ENCODE data around the gene GDF11. TPM values are rescaled to one million over a fixed set of nuclear protein-coding genes. Genes with fewer than 3 reads are reported as not detected.

The GDF11 gene
- total RNA-seq, 1 donor from 2014 or later = 16.6 TPM

- intact Hi-C loops (cut with micrococcal nuclease) = no loop called here
Observed at GRCh38 chr12:55721601-55722213, 21.2 kb upstream of the GDF11 start.

DNA sequence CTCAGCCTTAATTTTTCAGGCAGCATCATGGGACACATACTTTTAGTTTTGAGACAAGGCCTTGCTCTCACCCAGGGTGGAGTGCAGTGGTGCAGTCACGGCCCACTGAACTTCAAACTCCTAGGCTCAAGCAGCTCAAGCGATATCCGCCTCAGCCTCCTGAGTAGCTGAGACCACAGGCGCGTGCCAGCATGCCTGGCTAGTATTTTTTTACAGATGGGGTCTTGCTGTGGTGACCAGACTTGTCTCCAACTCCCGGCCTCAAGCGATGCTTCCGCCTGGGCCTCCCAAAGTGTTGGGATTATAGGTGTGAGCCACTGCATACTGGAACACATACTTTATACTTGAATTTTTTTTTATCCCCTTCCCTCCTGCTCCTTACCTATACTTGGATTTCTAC lies 20.0 kb upstream of the GDF11 start:
- intact Hi-C loops (cut with micrococcal nuclease) = no loop called here

- intact Hi-C loops (cut with micrococcal nuclease) = loop anchor here (1.0 kb wide), 2 partner anchors 7 to 14 kb away; partner anchors contain the start of gene BLOC1S1
Observed at GRCh38 chr12:55723516-55724225, 19.3 kb upstream of the GDF11 start.

DNA sequence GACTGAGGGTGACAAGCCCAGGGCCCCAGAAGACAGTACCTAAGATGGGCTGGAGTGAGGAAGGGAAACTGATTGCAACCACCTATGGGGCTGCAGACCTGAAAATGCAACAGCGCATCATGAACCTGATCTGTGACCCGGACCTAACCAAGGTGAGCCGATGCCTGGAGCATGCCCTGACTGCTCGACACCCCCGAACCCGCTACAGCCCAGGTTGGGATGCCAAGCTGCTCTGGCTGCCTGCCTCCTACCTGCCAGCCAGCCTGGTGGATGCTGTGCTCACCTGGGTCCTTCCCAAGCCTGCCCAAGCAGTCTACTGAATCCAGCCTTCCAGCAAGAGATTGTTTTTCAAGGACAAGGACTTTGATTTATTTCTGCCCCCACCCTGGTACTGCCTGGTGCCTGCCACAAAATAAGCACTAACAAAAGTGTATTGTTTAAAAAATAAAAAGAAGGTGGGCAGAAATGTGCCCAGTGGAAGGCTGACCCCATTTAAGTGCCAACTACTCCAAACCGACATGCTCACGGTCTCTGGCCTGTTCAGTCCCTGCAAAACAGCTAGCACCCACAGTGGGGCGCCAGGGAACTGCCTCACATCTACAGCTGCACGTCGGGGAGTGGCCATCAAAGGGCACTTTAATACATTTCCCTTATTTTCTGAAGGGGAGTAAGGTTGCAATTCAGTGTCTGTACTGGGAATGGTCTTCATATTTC lies 18.5 kb upstream of the GDF11 start:
- intact Hi-C loops (cut with micrococcal nuclease) = loop anchor here (1.0 kb wide), 2 partner anchors 8 to 13 kb away; partner anchors contain the start of gene BLOC1S1

DNA sequence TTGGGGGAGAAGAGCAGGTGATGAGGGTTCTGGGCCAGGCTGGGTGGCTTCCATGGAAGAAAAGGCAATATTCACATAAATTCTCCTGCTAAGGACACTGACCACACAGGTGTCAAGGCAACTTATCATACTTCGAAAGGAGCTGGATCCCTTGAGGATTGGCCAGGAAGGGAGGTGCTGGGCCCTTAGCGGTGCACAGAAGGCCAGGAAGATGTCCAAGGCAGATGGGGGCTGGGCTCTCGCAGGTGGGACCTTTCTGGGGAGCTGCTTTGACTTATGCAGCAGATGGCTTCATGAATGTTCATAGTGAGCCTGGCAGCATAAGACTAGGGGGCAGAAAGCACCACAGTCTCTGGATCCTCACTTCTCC lies 18.0 kb upstream of the GDF11 start:
- intact Hi-C loops (cut with micrococcal nuclease) = loop anchor here (1.0 kb wide), 2 partner anchors 9 to 12 kb away; partner anchors contain the start of gene BLOC1S1

DNA sequence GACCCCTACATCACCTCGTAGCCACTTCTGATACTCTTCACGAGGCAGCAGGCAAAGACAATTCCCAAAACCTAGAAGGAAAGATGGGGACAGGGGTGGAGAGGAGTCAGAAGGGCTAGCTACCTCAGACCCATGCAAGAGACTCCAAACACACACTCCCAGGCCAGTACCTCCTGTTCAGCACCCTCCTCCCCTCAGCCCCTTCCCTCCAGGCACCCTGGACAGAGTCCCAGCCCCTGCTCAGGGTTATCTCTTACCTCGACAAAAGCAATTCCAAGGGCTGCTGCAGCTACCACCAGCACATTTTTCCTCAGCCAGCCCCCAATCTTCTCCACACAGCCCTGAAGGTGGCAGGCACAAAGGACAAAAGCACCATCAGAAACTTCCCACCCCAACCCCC lies 17.4 kb upstream of the GDF11 start:
- intact Hi-C loops (cut with micrococcal nuclease) = no loop called here

GRCh38 chr12:55726971-55727370 lies 16.0 kb upstream of the GDF11 start:
- intact Hi-C loops (cut with micrococcal nuclease) = no loop called here

DNA sequence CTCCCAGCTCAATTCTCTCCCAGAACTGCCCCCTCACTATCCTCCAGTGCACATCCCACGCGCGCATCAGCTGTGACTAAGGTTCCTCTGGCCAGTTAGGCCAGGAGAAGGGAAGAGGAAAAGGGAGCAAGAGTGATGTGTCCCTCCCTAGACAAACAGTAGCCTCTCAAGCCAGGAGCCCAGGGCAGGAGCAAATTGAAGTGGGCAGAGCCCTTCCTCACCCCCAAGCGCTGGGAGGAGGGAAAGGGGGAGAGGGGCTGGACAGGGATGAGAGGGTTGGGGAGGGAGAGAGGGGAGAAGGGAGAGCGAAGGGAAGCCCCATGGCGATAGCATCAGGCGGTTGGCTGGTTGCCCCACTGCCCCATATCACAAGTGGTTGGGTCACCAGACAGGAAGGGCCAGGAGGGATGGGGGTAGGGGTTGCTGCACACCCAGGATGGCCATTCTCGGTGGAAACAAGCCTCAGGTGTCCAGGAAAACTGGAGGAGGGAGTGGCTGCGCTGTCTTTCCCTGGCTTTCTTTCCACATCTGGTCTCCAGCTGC lies 15.2 kb upstream of the GDF11 start:
- intact Hi-C loops (cut with micrococcal nuclease) = loop anchor here (2.0 kb wide), 1 partner anchor 539 kb away; no protein-coding TSS in a partner anchor

DNA sequence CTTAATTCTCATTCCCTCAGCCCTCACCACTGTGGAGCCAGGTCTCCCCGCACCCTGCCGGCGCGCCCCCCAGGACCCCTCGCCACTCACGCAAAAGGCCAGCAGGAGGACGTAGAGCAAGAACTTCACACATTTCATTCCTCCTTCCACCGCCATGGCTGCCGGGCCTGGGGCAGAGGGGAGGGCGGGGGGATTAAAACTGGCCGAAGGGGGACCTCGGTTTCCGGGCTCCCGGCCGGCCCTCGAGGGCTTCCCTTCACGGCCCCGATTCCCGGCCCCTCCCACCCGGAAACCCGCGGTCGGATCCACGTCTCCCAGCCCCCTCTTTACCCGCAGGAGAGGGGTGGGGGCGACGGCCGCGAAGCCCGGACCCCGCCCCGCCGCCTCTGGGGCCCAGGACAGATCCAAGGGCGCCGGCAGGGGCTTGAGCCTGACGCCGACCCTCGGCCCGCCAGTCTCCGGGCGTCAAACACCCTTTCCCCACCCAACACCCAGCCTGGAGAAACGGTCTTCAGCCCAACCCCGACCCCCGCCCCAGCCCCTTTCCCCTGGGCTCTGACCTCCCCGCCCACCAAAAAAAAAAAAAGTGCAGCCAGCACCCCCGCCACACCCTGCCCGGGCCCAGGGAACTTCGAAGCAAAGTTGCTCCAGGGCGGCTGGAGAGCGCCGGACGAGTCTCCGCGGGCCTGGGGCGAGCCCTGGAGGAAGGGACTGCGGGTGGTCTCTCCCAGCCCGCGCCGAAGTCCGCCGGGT lies 14.6 kb upstream of the GDF11 start:
- intact Hi-C loops (cut with micrococcal nuclease) = loop anchor here (2.0 kb wide), 1 partner anchor 540 kb away; no protein-coding TSS in a partner anchor

GRCh38 chr12:55728939-55729818 lies 13.7 kb upstream of the GDF11 start, which contains the start of gene CD63:
Gene CD63 (minus strand): TSS chr12:55729009. CDS start chr12:55728341, 668 bp downstream.
- intact Hi-C loops (cut with micrococcal nuclease) = loop anchor here (1.0 to 2.0 kb wide), 3 partner anchors 9 to 540 kb away; partner anchors contain the start of gene BLOC1S1

DNA sequence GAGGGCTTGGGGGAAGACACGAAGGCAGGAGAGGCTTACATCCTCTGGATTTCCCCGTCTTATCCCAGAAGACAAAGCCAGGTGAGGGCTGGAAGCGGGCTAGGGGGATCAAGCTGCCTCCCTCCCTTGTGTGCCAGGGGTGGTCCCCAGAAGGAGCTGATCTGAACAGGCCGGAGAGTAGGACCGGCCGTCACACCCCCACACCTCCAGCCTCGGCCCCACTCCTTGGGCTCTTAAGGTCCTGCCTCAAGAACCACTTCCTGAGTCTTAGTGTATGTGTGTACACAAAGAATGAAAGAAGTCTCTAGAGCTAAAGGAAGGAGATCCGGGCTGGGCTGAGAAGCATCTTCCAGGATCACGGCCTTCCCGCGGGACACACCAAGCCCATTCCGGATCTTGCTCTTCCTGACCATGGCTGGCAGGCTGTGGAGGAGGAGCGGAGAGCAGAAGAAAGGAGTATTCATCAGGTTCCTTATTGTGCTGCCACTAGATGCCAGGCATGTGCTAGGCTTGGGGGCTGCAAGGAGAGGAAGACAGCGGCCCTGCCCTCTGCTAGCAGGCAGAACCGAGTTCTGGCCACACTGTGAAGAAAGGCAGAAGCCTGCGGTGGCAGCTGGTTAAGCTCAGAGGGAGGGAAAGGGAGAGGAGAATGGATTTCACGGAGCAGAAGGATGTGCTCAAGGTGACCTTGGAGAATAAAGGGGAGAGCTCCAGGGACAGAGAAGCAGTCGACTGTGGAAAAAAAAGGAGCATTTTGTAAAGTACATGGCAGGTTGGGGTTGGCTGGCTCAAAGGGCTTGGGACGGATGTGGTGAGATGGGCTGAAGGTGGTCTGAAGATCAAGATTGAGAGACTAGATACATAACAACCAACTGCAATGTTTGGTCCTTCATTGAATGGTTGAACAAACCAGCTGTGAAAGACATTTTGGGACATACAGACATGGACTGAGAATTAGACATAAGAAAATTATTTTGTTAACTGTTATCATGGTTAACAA lies 12.8 kb upstream of the GDF11 start:
- intact Hi-C loops (cut with micrococcal nuclease) = loop anchor here (1.0 to 2.0 kb wide), 5 partner anchors 8 to 541 kb away; partner anchors contain the start of genes BLOC1S1, PYM1 and ZC3H10

DNA sequence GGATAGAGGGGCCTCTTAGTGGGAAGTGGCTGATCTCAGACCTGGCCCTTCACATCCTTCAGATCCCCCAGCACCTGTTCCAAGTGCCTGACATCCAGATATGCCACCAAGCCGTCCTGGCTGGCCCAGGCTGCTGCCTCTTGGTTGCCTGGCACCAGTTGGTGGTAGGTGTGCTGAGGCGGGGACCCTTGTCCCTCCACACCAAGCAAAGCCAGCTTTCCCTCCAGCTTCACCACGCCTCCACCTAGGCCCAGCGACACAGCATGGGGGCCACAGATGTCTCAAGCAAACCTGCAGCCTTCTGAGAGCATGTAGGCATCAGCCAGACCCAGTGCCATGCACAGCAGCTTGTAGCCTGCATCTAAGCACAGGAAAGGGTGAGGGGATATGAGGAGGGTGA lies 10.6 kb upstream of the GDF11 start:
- intact Hi-C loops (cut with micrococcal nuclease) = no loop called here

- intact Hi-C loops (cut with micrococcal nuclease) = no loop called here
Observed at GRCh38 chr12:55733021-55733555, 9.8 kb upstream of the GDF11 start.

DNA sequence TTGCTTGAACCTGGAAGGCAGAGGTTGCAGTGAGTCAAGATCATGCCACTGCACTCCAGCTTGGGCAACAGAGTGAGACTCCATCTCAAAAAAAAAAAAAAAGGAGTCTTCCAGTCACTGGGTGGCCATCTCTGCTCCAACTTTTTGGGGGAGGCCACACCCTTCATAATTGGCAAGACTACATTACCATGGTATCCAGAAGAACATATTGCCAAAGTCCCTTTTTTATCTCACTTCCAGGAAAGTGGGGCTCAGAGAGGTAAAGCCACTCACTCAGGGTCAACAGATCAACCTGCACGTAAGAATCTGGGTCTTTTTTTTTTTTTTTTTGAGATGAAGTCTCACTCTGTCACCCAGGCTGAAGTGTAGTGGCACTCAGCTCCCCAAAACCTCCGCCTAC lies 9.1 kb upstream of the GDF11 start:
- intact Hi-C loops (cut with micrococcal nuclease) = no loop called here

DNA sequence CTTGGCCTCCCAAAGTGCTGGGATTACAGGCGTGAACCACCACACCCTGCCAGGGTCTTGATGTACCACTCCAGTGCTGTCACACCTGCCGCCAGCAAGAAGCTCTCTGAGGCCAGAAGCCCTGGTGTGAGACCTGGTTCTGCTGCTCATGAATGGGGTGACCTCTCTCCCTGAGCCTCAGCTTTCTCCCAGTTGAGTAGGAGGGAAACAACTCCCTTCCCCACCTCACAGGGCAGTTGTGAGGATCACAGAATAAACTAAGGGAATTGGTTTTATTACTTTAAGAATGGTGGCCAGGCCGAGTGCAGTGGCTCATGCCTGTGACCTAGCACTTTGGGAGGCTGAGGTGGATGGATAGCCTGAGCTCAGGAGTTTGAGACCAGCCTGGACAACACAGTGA lies 8.3 kb upstream of the GDF11 start:
- intact Hi-C loops (cut with micrococcal nuclease) = no loop called here

GRCh38 chr12:55736076-55736475 lies 6.8 kb upstream of the GDF11 start:
- intact Hi-C loops (cut with micrococcal nuclease) = no loop called here

- intact Hi-C loops (cut with micrococcal nuclease) = loop anchor here (1.0 kb wide), 2 partner anchors 13 to 91 kb away; no protein-coding TSS in a partner anchor
Observed at GRCh38 chr12:55736780-55737580, 5.9 kb upstream of the GDF11 start.
